H1 (cell line): ENCODE data around the gene SAMD4A.

Experiments used
- ATF3 ChIP-seq: IDR thresholded peaks from 2 replicates; pipeline ENCODE4 v1.6.1; 2011; ENCODE audit warnings: low read depth, mild to moderate bottlenecking, low read length; ENCODE audit not compliant: insufficient read depth
- CBX5 ChIP-seq: fragments of 300-800, 300-1000 bp; sonication (generic); IDR thresholded peaks from 2 replicates; pipeline ENCODE4 v1.7.1; 2016; ENCODE audit warnings: antibody characterized with exemption, low read length, low read depth
- CREB1 ChIP-seq: IDR thresholded peaks from 2 replicates; pipeline ENCODE4 v1.6.1; 2012; ENCODE audit warnings: inconsistent platforms
- CTCF ChIP-seq, 3 experiments: IDR thresholded peaks; 1 replicate in 2 of 3; 2 replicates in 1 of 3; pipeline versions ENCODE4 v1.5.1 to v1.6.1; 2011; ENCODE audit warnings: low read length in 3 of 3, mild to moderate bottlenecking in 3 of 3, inconsistent platforms in 2 of 3, low read depth in 1 of 3, moderate library complexity in 1 of 3; ENCODE audit not compliant: insufficient read depth in 1 of 3; ENCODE audit errors: control extremely low read depth in 1 of 3
- EZH2 ChIP-seq: fragments of 200-600 bp; sonication (generic); IDR thresholded peaks from 2 replicates; pipeline ENCODE4 v1.7.1; 2012; ENCODE audit warnings: low read depth, mild to moderate bottlenecking, moderate library complexity, low read length, inconsistent platforms; ENCODE audit not compliant: severe bottlenecking
- FOSL1 ChIP-seq: IDR thresholded peaks from 2 replicates; pipeline ENCODE4 v1.6.1; 2011; ENCODE audit warnings: mild to moderate bottlenecking, low read depth, low read length, moderate library complexity; ENCODE audit not compliant: insufficient read depth
- PHF8 ChIP-seq: fragments of 200-600 bp; sonication (generic); conservative IDR thresholded peaks from 2 replicates; pipeline ENCODE4 v1.7.1; 2012; ENCODE audit warnings: low read depth, mild to moderate bottlenecking, inconsistent platforms, low read length, moderate library complexity
- POLR2A ChIP-seq, 2 experiments: IDR thresholded peaks; 1 replicate in 1 of 2; 2 replicates in 1 of 2; pipeline ENCODE4 v1.6.1; 2011; ENCODE audit warnings: low read depth in 2 of 2, low read length in 2 of 2, mild to moderate bottlenecking in 2 of 2; ENCODE audit errors: control extremely low read depth in 1 of 2
- SAP30 ChIP-seq: fragments of 300-600 bp; sonication (generic); IDR thresholded peaks from 2 replicates; pipeline ENCODE4 v1.7.1; 2012; ENCODE audit warnings: low read length, moderate library complexity, mild to moderate bottlenecking, inconsistent platforms; ENCODE audit not compliant: insufficient read depth, insufficient replicate concordance
- SP1 ChIP-seq: IDR thresholded peaks from 2 replicates; pipeline ENCODE4 v1.6.1; 2011; ENCODE audit warnings: low read depth, low read length
- SRF ChIP-seq: IDR thresholded peaks from 2 replicates; pipeline ENCODE4 v1.6.1; 2011; ENCODE audit warnings: mild to moderate bottlenecking, low read depth, low read length, moderate library complexity
- SUZ12 ChIP-seq: fragments of 200-600 bp; sonication (generic); IDR thresholded peaks from 2 replicates; pipeline ENCODE4 v1.6.1; 2012; ENCODE audit warnings: mild to moderate bottlenecking, inconsistent platforms, low read length, moderate library complexity, mixed read lengths
- ZNF274 ChIP-seq: IDR thresholded peaks from 2 replicates; pipeline ENCODE4 v1.7.0; 2012; ENCODE audit warnings: low read length, borderline replicate concordance; ENCODE audit errors: extremely low read depth

- no peak for TF ChIP-seq EZH2
- TF ChIP-seq POLR2A (IDR thresholded peaks at IDR 0.05; ENCODE audit: control extremely low read depth in 1 of 2, low read depth in 2 of 2, low read length in 2 of 2): no peak
- no peak for TF ChIP-seq PHF8
- no peak for TF ChIP-seq CTCF (IDR thresholded peaks at IDR 0.05; ENCODE audit: control extremely low read depth in 1 of 3, insufficient read depth in 1 of 3, low read depth in 1 of 3, low read length in 3 of 3)
- TF ChIP-seq ATF3: no peak
- TF ChIP-seq SP1: no peak
- TF ChIP-seq CREB1: no peak
- TF ChIP-seq CBX5: no peak
- TF ChIP-seq SRF: no peak
- TF ChIP-seq FOSL1: no peak
- TF ChIP-seq ZNF274: no peak
- TF ChIP-seq SAP30: no peak
- TF ChIP-seq SUZ12: no peak
Measured at GRCh38 chr14:54685286-54685845, 118.4 kb downstream of the SAMD4A start.
